ENCODE measurements around the gene HACD1.

GRCh38 chr10:17643755-17644484 lies 26.7 kb upstream of the HACD1 start, which contains the start of gene STAM:
- TF ChIP-seq POLR2AphosphoS5 (IDR thresholded peaks at IDR 0.05) (peak; percentile 92), CTCF (IDR thresholded peaks at IDR 0.05; ENCODE audit: poor library complexity, severe bottlenecking) (no peak)
